Parathyroid adenoma (tissue), 2 donors: ENCODE measurements around the gene PFKL.

Source experiments
- H2AFZ ChIP-seq: fragments of 300-600 bp; sonication (generic); one replicate; pipeline ENCODE4 v1.7.0; 2017; ENCODE audit warnings: antibody characterized with exemption, mild to moderate bottlenecking
- H3K27ac ChIP-seq: fragments of 300-600 bp; sonication (generic); one replicate; pipeline ENCODE4 v1.7.0; 2017
- H3K27me3 ChIP-seq: fragments of 300-600 bp; sonication (generic); one replicate; pipeline ENCODE4 v1.7.0; 2017; ENCODE audit warnings: low read length; ENCODE audit not compliant: control insufficient read depth, insufficient read depth
- H3K36me3 ChIP-seq: fragments of 300-600 bp; sonication (generic); one replicate; pipeline ENCODE4 v1.7.0; 2017; ENCODE audit warnings: low read length; ENCODE audit not compliant: control insufficient read depth, insufficient read depth
- H3K4me1 ChIP-seq: fragments of 300-600 bp; sonication (generic); one replicate; pipeline ENCODE4 v1.7.0; 2017; ENCODE audit warnings: control low read depth
- H3K4me2 ChIP-seq: fragments of 300-600 bp; sonication (generic); one replicate; pipeline ENCODE4 v1.7.0; 2017; ENCODE audit warnings: low read length
- H3K4me3 ChIP-seq: fragments of 300-600 bp; sonication (generic); one replicate; pipeline ENCODE4 v1.7.0; 2017; ENCODE audit warnings: low read depth, low read length
- H3K79me2 ChIP-seq: fragments of 300-600 bp; sonication (generic); one replicate; pipeline ENCODE4 v1.7.0; 2017; ENCODE audit warnings: control low read depth
- H3K9ac ChIP-seq: fragments of 300-600 bp; sonication (generic); one replicate; pipeline ENCODE4 v1.7.0; 2017; ENCODE audit warnings: mild to moderate bottlenecking
- H3K9me3 ChIP-seq: fragments of 300-600 bp; sonication (generic); one replicate; pipeline ENCODE4 v1.7.0; 2017; ENCODE audit warnings: low read length; ENCODE audit not compliant: control insufficient read depth
- CTCF ChIP-seq: fragments of 300-600 bp; sonication (generic); IDR thresholded peaks from one replicate; pipeline ENCODE4 v1.7.0; 2017; ENCODE audit warnings: antibody characterized with exemption, mild to moderate bottlenecking
- donor health status: primary hyperparathyroidism.

PFKL gene

GRCh38 chr21:44288251-44289110 is 11.4 kb upstream of the PFKL start:
- Histone ChIP-seq H3K4me2 (no peak overlapping the region), H3K4me3 (no peak overlapping the region), H2AFZ (no peak overlapping the region), H3K9ac (no peak overlapping the region), H3K36me3 (no peaks in the 10 kb centered on the region), H3K79me2 (no peaks in the 10 kb centered on the region), H3K4me1 (no peaks in the 10 kb centered on the region), H3K27ac (no peak overlapping the region), H3K27me3 (no peaks in the 10 kb centered on the region), H3K9me3 (no peaks in the 10 kb centered on the region)
- TF ChIP-seq CTCF, result no peak

- no peak overlapping the region for H2AFZ ChIP-seq
- no peak for TF ChIP-seq CTCF
- H3K4me3 ChIP-seq, result no peak overlapping the region
- no peaks in the 10 kb centered on the region for H3K9me3 ChIP-seq
- H3K79me2 ChIP-seq, result no peaks in the 10 kb centered on the region
- H3K9ac ChIP-seq, result no peak overlapping the region
- no peak overlapping the region for H3K4me2 ChIP-seq
- no peak overlapping the region for H3K27ac ChIP-seq
- H3K27me3 ChIP-seq, result no peaks in the 10 kb centered on the region
- no peaks in the 10 kb centered on the region for H3K36me3 ChIP-seq
- no peaks in the 10 kb centered on the region for H3K4me1 ChIP-seq
Observed at GRCh38 chr21:44289381-44290010, 10.4 kb upstream of the PFKL start.

GRCh38 chr21:44290327-44291077 is 9.4 kb upstream of the PFKL start:
- Histone ChIP-seq H3K36me3 (no peaks in the 10 kb centered on the region), H3K4me3 (no peak overlapping the region), H3K79me2 (no peaks in the 10 kb centered on the region), H3K4me2 (no peak overlapping the region), H2AFZ (no peak overlapping the region), H3K27ac (no peak overlapping the region), H3K9ac (no peak overlapping the region), H3K27me3 (no peaks in the 10 kb centered on the region), H3K4me1 (no peaks in the 10 kb centered on the region), H3K9me3 (no peaks in the 10 kb centered on the region)
- TF ChIP-seq CTCF, result no peak

GRCh38 chr21:44291078-44291935 is 8.5 kb upstream of the PFKL start:
- TF ChIP-seq CTCF, result no peak
- H3K4me2 ChIP-seq, result no peak overlapping the region
- H3K4me3 ChIP-seq, result no peak overlapping the region
- no peak overlapping the region for H2AFZ ChIP-seq
- no peaks in the 10 kb centered on the region for H3K9me3 ChIP-seq
- H3K27ac ChIP-seq, result no peak overlapping the region
- no peaks in the 10 kb centered on the region for H3K27me3 ChIP-seq
- no peaks in the 10 kb centered on the region for H3K79me2 ChIP-seq
- no peaks in the 10 kb centered on the region for H3K36me3 ChIP-seq
- H3K9ac ChIP-seq, result no peak overlapping the region
- no peaks in the 10 kb centered on the region for H3K4me1 ChIP-seq
